Ascending aorta (tissue), 2 donors: ENCODE measurements around the gene PDE3A. TPM values are rescaled to one million over a fixed set of nuclear protein-coding genes. Genes with fewer than 3 reads are reported as not detected.
A peak's percentile ranks its signal among the peaks of the same experiment; 100 is the strongest.

Source experiments
- DNase-seq, 2 donors: peaks; one replicate each; pipeline ENCODE4 v3.0.0-alpha.2; 2019; ENCODE audit warnings: low spot score in 2 of 2
- H3K27ac ChIP-seq, 2 donors: fragments of 200-600 bp; sonication (generic); one replicate each; pipeline ENCODE4 v1.5.1; 2016 to 2017; ENCODE audit warnings: mild to moderate bottlenecking in 1 of 2
- H3K27me3 ChIP-seq: fragments of 200-600 bp; sonication (generic); one replicate; pipeline ENCODE4 v1.5.1; 2017
- H3K36me3 ChIP-seq, 2 donors: fragments of 200-600 bp; sonication (generic); one replicate each; pipeline ENCODE4 v1.5.1; 2016
- H3K4me1 ChIP-seq, 2 donors: fragments of 200-600 bp; sonication (generic); one replicate each; pipeline ENCODE4 v1.5.1; 2016 to 2017; ENCODE audit warnings: mild to moderate bottlenecking in 1 of 2
- H3K4me3 ChIP-seq, 2 donors: fragments of 200-600 bp; sonication (generic); one replicate each; pipeline ENCODE4 v1.5.1; 2016 to 2017; ENCODE audit warnings: mild to moderate bottlenecking in 1 of 2
- H3K9me3 ChIP-seq, 2 donors: fragments of 200-600 bp; sonication (generic); one replicate each; pipeline ENCODE4 v1.5.1; 2016
- intact Hi-C: fragments of 100-400 bp; cut with DNase I; formaldehyde crosslinking; loops from one replicate; pipeline ENCODE4 v1.15.1; 2023
- total RNA-seq: library from RNA; depleted of rRNA; stranded (reverse); fragments of >200 nt; gene quantifications from one replicate; pipeline ENCODE4 v1.1.0, GENCODE V29; 2016
- TF ChIP-seq, protein P1 (sequence below), 3 experiments: fragments of 200-600 bp in 2 of 3; fragments of 450-650 bp in 1 of 3; sonication (generic) in 2 of 3; IDR thresholded peaks; one replicate each; pipeline ENCODE4 v1.5.1; 2016 to 2019; ENCODE audit warnings: antibody characterized with exemption in 3 of 3, mild to moderate bottlenecking in 1 of 3, moderate library complexity in 1 of 3

Gene PDE3A
- total RNA-seq, 1 donor from 2014 or later, result 33.7 TPM

DNA sequence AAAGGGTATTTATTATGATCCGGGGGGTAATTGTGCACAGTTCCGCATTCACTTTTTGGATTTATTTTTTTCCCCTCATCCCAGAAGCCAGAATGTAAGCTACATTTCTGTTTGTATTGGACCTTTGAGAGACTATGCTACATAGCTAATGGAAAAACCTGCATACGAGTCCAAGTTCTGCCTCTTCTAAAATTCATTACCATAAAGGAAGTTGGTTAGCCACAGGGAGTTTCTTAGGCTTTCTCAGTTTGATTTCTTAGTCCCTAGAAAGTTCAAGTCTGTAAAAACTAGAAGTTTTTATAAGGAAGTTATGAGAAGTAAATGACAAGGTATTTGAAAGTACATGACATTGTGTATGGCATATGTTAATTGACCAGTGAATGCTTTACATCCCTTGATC, 138.7 kb downstream of the PDE3A start:
- TF ChIP-seq, protein P1, sequence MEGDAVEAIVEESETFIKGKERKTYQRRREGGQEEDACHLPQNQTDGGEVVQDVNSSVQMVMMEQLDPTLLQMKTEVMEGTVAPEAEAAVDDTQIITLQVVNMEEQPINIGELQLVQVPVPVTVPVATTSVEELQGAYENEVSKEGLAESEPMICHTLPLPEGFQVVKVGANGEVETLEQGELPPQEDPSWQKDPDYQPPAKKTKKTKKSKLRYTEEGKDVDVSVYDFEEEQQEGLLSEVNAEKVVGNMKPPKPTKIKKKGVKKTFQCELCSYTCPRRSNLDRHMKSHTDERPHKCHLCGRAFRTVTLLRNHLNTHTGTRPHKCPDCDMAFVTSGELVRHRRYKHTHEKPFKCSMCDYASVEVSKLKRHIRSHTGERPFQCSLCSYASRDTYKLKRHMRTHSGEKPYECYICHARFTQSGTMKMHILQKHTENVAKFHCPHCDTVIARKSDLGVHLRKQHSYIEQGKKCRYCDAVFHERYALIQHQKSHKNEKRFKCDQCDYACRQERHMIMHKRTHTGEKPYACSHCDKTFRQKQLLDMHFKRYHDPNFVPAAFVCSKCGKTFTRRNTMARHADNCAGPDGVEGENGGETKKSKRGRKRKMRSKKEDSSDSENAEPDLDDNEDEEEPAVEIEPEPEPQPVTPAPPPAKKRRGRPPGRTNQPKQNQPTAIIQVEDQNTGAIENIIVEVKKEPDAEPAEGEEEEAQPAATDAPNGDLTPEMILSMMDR (IDR thresholded peaks at IDR 0.05), result no peak
- H3K27me3 ChIP-seq, result no peaks in the 10 kb centered on the region
- H3K27ac ChIP-seq, result peak overlapping the region; percentile 56 to 61
- no peaks in the 10 kb centered on the region for H3K9me3 ChIP-seq
- H3K4me3 ChIP-seq, result peak overlapping the region in 1 of 2 donors; percentile 6
- intact Hi-C loops, result no loop called here
- H3K4me1 ChIP-seq, result peaks cover 0 to 28% of the 10 kb centered on the region in 2 donors
- DNase-seq, result no peak
- no peaks in the 10 kb centered on the region for H3K36me3 ChIP-seq

DNA sequence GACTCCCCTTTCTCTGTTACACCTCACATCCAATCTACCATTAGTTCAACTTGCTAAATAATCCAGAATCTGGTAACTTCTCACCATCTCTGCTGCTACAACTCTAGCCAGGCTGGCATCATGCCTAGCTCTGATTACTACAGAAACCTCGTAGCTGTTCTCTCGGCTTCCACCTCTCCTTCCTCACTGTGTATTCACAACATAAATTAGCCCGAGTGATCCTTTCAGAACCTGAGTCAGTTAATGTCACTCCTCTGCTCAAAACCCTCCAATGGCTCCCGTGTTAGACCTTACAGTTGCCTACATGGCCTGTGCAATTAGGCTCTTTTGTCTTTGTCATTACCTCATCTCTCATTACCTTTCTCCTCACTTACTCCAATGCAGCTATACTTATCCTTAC, 139.4 kb downstream of the PDE3A start:
- Histone ChIP-seq H3K4me3 (peak overlapping the region in 1 of 2 donors; percentile 6), H3K9me3 (no peaks in the 10 kb centered on the region), H3K27me3 (no peaks in the 10 kb centered on the region), H3K27ac (peak overlapping the region; percentile 56 to 61), H3K36me3 (no peaks in the 10 kb centered on the region), H3K4me1 (peaks cover 0 to 27% of the 10 kb centered on the region in 2 donors)
- intact Hi-C loops, result no loop called here
- TF ChIP-seq, protein P1 (IDR thresholded peaks at IDR 0.05), result no peak
- peak in 1 of 2 donors; percentile 73 for DNase-seq

DNA sequence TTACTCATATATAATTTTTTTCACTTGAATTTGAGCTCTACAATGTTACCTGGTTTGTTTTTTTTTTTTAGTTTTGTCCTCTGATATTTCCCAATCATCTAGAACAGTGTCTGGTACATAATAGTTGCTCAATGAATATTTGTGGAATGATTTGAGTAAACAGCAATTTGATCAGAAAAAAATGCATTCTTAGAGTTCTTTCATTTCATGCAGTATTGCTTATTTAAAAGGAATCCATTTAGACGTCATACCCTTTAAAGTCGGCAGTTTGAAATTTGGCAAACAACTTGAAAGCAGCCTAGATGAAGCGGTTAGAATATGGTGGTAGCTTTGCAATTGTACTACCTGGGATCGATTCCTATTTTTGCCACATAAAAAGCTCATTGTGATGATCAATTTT, 140.0 kb downstream of the PDE3A start:
- Histone ChIP-seq H3K4me1 (peaks cover 0 to 26% of the 10 kb centered on the region in 2 donors), H3K36me3 (no peaks in the 10 kb centered on the region), H3K27ac (peak overlapping the region in 1 of 2 donors; percentile 61), H3K4me3 (no peak overlapping the region), H3K27me3 (no peaks in the 10 kb centered on the region), H3K9me3 (no peaks in the 10 kb centered on the region)
- DNase-seq, result no peak
- TF ChIP-seq, protein P1 (IDR thresholded peaks at IDR 0.05), result no peak
- intact Hi-C loops, result no loop called here

DNA sequence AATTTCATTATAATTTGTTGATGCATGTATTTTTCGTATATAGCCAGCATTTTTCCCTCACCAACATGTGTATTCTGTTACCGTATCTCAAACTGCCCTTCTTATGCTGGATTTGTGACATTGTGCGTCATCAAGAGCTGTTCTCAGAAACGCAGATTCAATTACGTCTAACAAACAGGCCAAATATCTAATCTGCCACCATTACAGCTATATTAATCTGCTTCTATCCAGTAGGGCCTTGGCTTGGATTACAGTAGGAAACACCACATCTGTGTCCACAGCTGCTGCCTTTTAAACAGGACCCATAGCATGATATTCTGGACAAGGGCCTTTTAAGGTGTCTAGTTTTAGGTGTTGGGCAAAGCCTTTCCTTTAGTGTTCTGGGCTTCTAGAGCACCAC, 140.6 kb downstream of the PDE3A start:
- Histone ChIP-seq H3K4me3 (no peak overlapping the region), H3K4me1 (peaks cover 0 to 24% of the 10 kb centered on the region in 2 donors), H3K9me3 (no peaks in the 10 kb centered on the region), H3K27ac (peak overlapping the region in 1 of 2 donors; percentile 61), H3K27me3 (no peaks in the 10 kb centered on the region), H3K36me3 (no peaks in the 10 kb centered on the region)
- intact Hi-C loops, result no loop called here
- no peak for DNase-seq
- TF ChIP-seq, protein P1 (IDR thresholded peaks at IDR 0.05), result no peak

DNA sequence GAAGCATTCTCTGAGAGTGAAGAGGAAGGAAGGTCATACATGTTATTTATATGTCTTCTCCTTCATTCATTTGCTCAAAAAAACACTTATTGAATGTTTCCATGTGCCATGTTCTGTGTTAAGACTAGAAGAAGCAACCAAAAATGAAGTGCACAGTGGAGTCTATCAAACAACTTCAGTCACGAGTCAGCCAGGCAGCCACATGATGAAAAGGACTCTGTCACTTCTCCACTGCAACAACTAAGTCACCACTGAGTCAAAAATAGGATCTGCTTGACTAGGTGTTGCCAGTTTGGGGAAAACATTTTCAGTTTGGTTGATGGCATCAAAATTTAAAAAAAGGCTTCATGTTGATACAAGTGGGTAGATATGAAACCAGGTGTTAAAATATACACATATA, 142.5 kb downstream of the PDE3A start:
- no peak overlapping the region for H3K27ac ChIP-seq
- intact Hi-C loops, result no loop called here
- H3K4me1 ChIP-seq, result peaks cover 0 to 17% of the 10 kb centered on the region in 2 donors
- H3K9me3 ChIP-seq, result no peaks in the 10 kb centered on the region
- H3K36me3 ChIP-seq, result no peaks in the 10 kb centered on the region
- DNase-seq, result no peak
- TF ChIP-seq, protein P1 (IDR thresholded peaks at IDR 0.05), result no peak
- no peaks in the 10 kb centered on the region for H3K27me3 ChIP-seq
- H3K4me3 ChIP-seq, result no peak overlapping the region

DNA sequence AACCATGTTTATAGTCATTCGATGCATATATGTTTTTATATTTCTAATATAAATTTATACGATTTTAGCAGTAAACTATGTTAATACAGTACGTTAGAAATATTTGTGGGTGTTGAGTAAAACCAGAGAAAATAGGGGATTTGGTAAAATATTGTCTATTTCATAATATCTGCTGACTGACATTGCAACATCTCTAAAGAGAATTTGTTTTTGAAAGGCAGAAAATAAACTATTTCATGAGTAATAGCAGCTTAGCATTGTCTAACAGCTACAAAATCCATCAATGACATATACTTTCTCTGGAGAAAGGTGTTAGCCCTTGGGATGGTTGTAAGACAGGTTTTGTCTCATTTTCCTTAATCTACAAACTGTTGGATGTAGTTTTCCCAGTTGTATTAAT, 144.9 kb downstream of the PDE3A start:
- Histone ChIP-seq H3K27me3 (no peaks in the 10 kb centered on the region), H3K9me3 (no peaks in the 10 kb centered on the region), H3K36me3 (no peaks in the 10 kb centered on the region), H3K4me1 (peaks cover 3 to 8% of the 10 kb centered on the region in 2 donors), H3K27ac (peak overlapping the region in 1 of 2 donors; percentile 8), H3K4me3 (no peak overlapping the region)
- intact Hi-C loops, result no loop called here
- DNase-seq, result no peak
- TF ChIP-seq, protein P1 (IDR thresholded peaks at IDR 0.05), result no peak
